ENCODE measurements around the gene KIAA1755.

DNA sequence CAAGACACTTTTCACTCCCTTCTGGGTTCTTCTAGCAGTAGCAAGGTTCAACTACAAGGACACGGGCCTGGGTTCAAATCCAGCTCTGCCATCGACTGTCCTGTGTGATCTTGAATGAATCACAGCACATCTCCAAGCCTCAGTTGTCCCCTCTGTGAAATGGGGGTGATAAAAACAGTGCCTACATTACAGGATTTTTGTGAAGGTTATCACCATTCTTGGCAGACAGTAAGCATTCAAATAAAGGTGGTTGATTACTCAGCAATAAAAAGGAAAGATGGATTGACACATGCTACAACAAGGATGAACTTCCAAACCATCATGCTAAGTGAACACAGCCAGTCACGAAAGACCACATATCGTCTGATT lies 88.9 kb downstream of the KIAA1755 start:
- TF ChIP-seq, protein P1, sequence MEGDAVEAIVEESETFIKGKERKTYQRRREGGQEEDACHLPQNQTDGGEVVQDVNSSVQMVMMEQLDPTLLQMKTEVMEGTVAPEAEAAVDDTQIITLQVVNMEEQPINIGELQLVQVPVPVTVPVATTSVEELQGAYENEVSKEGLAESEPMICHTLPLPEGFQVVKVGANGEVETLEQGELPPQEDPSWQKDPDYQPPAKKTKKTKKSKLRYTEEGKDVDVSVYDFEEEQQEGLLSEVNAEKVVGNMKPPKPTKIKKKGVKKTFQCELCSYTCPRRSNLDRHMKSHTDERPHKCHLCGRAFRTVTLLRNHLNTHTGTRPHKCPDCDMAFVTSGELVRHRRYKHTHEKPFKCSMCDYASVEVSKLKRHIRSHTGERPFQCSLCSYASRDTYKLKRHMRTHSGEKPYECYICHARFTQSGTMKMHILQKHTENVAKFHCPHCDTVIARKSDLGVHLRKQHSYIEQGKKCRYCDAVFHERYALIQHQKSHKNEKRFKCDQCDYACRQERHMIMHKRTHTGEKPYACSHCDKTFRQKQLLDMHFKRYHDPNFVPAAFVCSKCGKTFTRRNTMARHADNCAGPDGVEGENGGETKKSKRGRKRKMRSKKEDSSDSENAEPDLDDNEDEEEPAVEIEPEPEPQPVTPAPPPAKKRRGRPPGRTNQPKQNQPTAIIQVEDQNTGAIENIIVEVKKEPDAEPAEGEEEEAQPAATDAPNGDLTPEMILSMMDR (IDR thresholded peaks at IDR 0.05) = no peak
- no peak for TF ChIP-seq POLR2A (IDR thresholded peaks at IDR 0.05)
